HG02588 (cell line): ENCODE results near the gene MIS18BP1.
"Not testable (repeated sequence)": the region's sequence is repeated elsewhere in the genome, so short reads cannot be mapped to it uniquely, and the experiment has no call there.

Experiments
- ATAC-seq: cut with Tn5 transposase; IDR thresholded peaks from one replicate; pipeline ENCODE4 v1.9.1; 2021; ENCODE audit warnings: mild to moderate bottlenecking, moderate library complexity; ENCODE audit not compliant: unreplicated experiment

MIS18BP1 gene

DNA sequence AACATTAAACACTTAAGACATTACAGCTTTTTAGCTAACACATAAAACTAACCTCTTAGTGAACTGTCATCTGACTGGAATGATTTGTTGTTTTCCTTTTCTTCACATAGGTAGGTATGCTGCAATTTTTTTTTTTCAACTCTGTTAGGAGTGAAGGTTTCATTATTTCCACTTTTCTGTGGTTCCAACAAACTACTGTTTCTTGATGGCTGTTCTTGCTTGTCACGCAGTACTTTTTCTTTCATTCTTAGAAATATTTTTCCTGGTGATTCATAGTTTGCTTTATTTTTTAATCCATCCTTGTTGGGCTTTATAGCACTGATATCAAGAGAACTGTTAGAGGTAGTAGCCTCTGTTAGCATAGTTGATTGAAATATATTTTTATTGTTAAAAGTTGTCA lies 6.3 kb downstream of the MIS18BP1 start:
- peak; percentile 35 for ATAC-seq

- no peak for ATAC-seq
These were observed 6.9 kb downstream of the MIS18BP1 start for GRCh38 chr14:45246151-45246550.

GRCh38 chr14:45242706-45243105 lies 10.3 kb downstream of the MIS18BP1 start:
- no peak for ATAC-seq

DNA sequence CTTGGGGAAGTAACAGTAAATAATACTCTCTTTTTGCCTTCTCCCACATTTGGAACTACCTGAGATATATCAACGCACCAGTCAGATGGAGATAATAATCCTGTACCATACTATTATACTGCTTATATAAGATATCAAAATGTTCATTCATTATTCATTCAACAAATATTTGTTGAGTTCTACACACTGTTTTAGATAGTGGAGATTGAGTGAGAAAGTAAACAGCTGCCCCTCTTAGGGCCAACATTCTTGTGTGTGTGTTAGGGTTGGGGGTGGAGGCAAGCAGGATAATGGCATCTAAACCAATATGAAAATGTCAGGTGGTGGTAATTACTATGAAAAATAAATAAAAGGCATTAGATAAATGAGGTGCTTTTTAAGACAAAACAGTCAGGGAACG lies 14.0 kb downstream of the MIS18BP1 start:
- ATAC-seq: no peak

DNA sequence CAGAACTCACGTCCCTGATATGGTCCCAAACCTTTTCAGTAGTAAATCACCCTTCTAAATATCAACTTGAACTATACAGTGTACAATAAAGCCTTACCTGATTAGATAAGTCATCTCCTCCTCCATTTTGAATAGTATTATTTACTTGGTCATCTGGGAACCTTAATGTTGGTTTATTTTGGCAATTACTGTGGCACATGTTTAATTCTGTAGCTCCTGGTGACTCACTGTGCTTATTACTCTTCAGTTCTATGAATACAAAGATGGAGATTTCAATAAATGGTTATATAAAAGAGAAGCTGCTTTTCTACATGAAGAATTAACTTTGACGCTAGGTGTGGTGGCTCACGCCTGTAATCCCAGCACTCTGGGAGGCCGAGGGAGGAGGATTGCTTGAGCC lies 25.4 kb downstream of the MIS18BP1 start:
- ATAC-seq: no peak

GRCh38 chr14:45222485-45223262 lies 30.3 kb downstream of the MIS18BP1 start:
- no peak for ATAC-seq

DNA sequence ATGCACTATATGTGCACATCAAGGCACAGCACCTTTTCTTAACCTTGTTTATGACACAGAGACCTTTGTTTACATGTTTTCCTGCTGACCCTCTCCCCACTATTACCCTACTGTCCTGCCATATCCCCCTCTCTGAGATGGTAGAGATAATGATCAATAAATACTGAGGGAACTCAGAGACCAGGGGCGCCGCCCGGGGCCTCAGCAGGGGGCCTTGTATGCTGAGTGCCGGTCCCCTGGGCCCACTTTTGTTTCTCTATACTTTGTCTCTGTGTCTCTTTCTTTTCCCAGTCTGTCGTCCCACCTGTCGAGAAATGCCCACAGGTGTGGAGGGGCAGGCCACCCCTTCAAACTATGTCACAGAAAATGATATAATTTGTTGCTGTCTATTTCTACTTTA lies 38.7 kb downstream of the MIS18BP1 start:
- ATAC-seq: not testable (repeated sequence)

DNA sequence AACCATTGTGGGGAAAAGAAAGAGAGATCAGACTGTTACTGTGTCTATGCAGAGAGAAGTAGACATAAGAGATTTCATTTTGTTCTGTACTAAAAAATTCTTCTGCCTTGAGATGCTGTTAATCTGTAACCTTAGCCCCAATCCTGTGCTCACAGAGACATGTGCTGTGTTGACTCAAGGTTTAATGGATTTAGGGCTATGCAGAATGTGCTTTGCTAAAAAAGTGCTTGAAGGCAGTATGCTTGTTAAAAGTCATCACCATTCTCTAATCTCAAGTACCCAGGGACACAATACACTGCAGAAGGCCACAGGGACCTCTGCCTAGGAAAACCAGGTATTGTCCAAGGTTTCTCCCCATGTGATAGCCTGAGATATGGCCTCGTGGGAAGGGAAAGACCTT lies 39.3 kb downstream of the MIS18BP1 start:
- ATAC-seq: not testable (repeated sequence)

GRCh38 chr14:45212231-45212630 lies 40.8 kb downstream of the MIS18BP1 start:
- ATAC-seq: no peak

- no peak for ATAC-seq
These were observed 41.7 kb downstream of the MIS18BP1 start for GRCh38 chr14:45211295-45211694.

DNA sequence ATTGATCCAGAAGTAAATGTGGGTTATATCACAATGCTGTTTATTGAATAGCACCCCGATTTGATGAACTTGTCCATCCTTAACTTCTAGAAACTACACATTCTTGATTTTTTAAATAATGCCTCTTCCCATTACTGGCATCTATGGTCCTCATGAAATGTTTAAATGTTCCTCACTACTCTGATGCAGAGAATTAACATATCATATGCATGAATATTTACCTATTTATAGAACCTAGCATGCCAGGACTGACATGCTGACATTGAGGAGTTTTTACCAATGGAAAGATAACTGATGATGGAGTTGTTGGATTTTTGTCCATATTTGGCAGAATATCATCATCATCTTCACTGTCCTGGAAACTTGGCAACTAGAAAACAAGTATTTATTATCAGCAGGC lies 42.8 kb downstream of the MIS18BP1 start:
- ATAC-seq: no peak

GRCh38 chr14:45204241-45204640 lies 48.8 kb downstream of the MIS18BP1 start:
- ATAC-seq: no peak

DNA sequence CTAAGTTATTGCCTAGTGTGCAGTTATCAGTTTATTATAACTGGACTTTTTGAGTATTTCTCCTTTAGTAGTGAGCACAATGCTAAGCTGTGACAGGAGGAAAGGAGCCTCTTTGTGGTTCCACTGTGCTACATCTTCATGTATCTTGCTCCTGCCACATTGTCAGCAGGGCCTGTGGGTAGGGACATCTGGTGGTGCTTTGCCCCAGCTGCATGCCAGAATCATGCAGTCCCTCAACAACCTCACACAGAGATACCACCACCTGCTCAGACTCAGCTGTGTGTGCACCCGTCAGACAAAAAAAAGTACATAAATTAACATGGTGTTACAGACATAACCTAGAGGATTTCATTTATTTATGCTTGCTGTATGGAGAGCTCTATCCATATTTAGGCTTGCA lies 51.1 kb downstream of the MIS18BP1 start:
- peak; percentile 79 for ATAC-seq

DNA sequence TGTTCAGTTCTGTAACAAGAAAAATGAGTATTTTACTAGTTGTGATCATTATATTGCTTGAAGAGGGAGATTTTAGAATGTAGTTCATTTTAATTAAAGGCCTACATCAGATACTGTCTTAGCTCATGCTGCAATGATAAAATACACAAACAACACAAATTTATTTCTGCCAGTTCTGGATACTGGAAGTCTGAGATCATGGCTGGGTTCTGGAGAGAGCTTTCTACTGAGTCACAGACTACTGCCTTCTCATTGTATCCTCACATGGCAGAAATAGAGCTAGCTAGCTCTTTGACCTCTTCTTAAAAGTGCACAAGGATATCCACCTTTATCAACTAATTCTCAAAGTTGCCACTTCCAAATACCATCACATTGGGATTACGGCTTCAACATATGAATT lies 53.8 kb downstream of the MIS18BP1 start:
- no peak for ATAC-seq

DNA sequence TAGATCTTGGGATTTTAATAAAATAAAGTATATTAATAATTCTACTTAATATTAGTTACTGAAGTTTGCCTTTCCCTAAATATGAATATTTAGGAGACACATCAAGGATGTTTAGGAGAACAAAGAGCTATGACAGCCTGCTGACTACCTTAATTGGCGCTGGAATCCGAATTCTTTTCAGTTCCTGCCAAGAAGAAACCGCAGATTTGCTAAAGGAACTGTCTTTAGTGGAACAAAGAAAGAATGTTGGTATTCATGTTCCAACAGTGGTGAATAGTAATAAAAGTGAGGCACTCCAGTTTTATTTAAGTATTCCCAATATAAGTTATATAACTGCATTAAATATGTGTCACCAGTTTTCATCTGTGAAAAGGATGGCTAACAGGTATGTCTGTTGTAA lies 54.5 kb downstream of the MIS18BP1 start:
- ATAC-seq: no peak

DNA sequence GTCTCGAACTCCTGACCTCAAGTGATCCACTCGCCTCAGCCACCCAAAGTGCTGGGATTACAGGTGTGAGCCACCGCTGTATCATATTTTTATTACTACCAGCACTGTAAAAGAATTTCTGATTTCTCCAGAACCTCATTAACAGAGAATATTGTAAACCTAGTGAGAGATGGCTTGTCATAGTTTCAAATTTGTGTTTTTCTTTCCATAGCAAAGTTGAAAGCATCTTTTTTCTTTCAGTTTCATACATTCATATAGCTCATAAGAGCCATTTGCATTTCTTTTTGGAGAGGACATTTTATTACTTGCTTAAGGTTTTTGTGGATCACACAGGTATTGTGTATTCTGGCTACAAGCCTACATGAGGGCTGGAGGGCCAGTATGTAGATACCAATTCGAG lies 58.0 kb downstream of the MIS18BP1 start:
- ATAC-seq: no peak

- no peak for ATAC-seq
These were observed 67.7 kb downstream of the MIS18BP1 start for GRCh38 chr14:45185100-45185814.

GRCh38 chr14:45181806-45182205 lies 71.2 kb downstream of the MIS18BP1 start:
- no peak for ATAC-seq

DNA sequence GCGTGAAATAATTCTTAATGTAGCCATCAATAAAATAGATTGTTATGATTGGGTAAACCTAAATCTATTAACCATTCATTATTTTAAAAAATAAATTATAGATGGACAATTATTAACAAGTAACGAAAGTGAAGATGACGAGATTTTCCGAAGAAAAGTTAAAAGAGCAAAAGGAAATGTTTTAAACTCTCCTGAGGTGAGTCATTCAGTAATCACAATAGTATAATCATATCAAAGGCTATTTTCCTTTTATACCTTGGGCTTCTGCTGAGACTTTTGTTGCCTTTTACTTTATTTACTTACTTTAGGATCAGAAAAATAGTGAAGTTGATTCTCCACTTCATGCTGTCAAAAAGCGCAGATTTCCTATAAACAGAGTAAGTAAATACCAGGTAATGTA lies 71.7 kb downstream of the MIS18BP1 start:
- ATAC-seq: no peak

DNA sequence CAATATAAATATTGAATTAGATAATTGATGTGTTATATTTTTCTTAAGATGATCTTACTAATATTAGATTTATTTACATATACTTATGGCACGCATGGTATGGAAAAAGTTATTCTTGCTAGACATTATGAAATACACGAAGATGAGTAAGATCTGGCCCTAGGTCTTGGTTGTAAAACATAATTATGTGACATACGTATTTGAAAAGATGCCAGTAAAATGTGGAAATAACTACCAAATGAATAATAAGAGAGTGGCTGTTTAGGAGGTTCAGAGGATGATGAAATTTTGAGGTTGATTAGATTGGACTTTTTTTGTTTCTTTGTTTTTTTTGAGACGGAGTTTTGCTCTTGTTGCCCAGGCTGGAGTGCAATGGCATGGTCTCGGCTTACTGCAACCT lies 75.9 kb downstream of the MIS18BP1 start:
- no peak for ATAC-seq

- ATAC-seq: no peak
These were observed 83.1 kb downstream of the MIS18BP1 start for GRCh38 chr14:45169906-45170305.

- no peak for ATAC-seq
These were observed 96.9 kb downstream of the MIS18BP1 start for GRCh38 chr14:45156067-45156466.
